ENCODE data around the gene HOXB5.

- TF ChIP-seq POLR2AphosphoS5 (IDR thresholded peaks at IDR 0.05; ENCODE audit: low read depth, low read length) (no peak), REST (IDR thresholded peaks at IDR 0.05; ENCODE audit: insufficient read depth in 1 of 2, low read depth in 2 of 2, low read length in 2 of 2) (no peak), SIN3A (IDR thresholded peaks at IDR 0.05; ENCODE audit: borderline replicate concordance, insufficient read depth, low read length) (no peak), TAF1 (IDR thresholded peaks at IDR 0.05; ENCODE audit: borderline replicate concordance, insufficient read depth, low read length) (no peak), FOXP2 (optimal IDR thresholded peaks at IDR 0.05; ENCODE audit: borderline replicate concordance, extremely low read depth, extremely low read length, insufficient read depth) (no peak)
These were observed 2.6 kb upstream of the HOXB5 start for GRCh38 chr17:48596000-48596734.

All from PFSK-1 (cell line).